HCT116 (cell line): ENCODE data around the gene GRM4. TPM values are rescaled to one million over a fixed set of nuclear protein-coding genes. Genes with fewer than 3 reads are reported as not detected.

Experiments used
- ATAC-seq: fragments of 200-7000 bp; cut with Tn5 transposase; 2 replicates; pipeline ENCODE4 v1.9.1; 2020; ENCODE audit warnings: mild to moderate bottlenecking, moderate library complexity
- BruUV-seq: library from RNA; stranded (reverse); fragments of 400-500 nt; replicated peaks from 2 replicates; lab custom pipeline; 2021; lab: Mats Ljungman, UMichigan
- CTCF ChIA-PET: fragments of 300-600 bp; sonication (Branson Sonifier 250); formaldehyde crosslinking; loops from one replicate; lab custom pipeline; 2021; ENCODE audit warnings: antibody characterized with exemption; lab: Charles Lee
- POLR2A ChIA-PET: fragments of 300-600, 350-600 bp; sonication (Branson Sonifier 250); formaldehyde crosslinking; loops from one replicate; lab custom pipeline; 2021; ENCODE audit warnings: antibody characterized with exemption; lab: Charles Lee
- RAD21 ChIA-PET, 2 experiments: fragments of 300-600 bp; sonication (Branson Sonifier 250); formaldehyde crosslinking; loops; one replicate each; lab custom pipeline; 2023; ENCODE audit warnings: low total read pairs in 2 of 2; ENCODE audit not compliant: uncharacterized antibody in 2 of 2, unreplicated experiment in 2 of 2, low non-redundant PET in 1 of 2; lab: Charles Lee
- DNase-seq: peaks from one replicate; pipeline ENCODE4 v3.0.0-alpha.2; 2010; ENCODE audit warnings: low read depth, low spot score
- H2AFZ ChIP-seq: fragments of 200-600 bp; shearing (Covaris generic), sonication (generic); 2 replicates; pipeline ENCODE4 v1.6.1; 2017; ENCODE audit warnings: low read depth, mixed run types, mixed read lengths, antibody characterized with exemption, low read length; ENCODE audit not compliant: poor library complexity, severe bottlenecking
- H3K27ac ChIP-seq: 2 replicates; pipeline ENCODE4 v1.5.1; 2012; ENCODE audit warnings: low read depth, low read length
- H3K27me3 ChIP-seq: fragments of 200-600 bp; sonication (generic); 2 replicates; pipeline ENCODE4 v1.6.1; 2016; ENCODE audit warnings: mixed run types, low read length, mixed read lengths; ENCODE audit not compliant: insufficient read depth
- H3K36me3 ChIP-seq, 2 experiments: fragments of 200-500 bp in 1 of 2; fragments of 200-600 bp in 1 of 2; sonication (Bioruptor generic) in 1 of 2; sonication (generic) in 1 of 2; 2 replicates each; pipeline versions ENCODE4 v1.5.1 to v1.6.1; 2014 to 2016; ENCODE audit warnings: low read length in 2 of 2, inconsistent platforms in 1 of 2, mixed read lengths in 1 of 2, mixed run types in 1 of 2; ENCODE audit not compliant: insufficient read depth in 2 of 2, control insufficient read depth in 1 of 2
- H3K4me1 ChIP-seq, 2 experiments: fragments of 200-600 bp in 1 of 2; sonication (generic) in 1 of 2; 2 replicates each; pipeline versions ENCODE4 v1.5.1 to v1.6.1; 2012 to 2017; ENCODE audit warnings: low read length in 2 of 2, inconsistent platforms in 1 of 2, mild to moderate bottlenecking in 1 of 2, mixed read lengths in 1 of 2, mixed run types in 1 of 2, moderate library complexity in 1 of 2; ENCODE audit not compliant: insufficient read depth in 2 of 2, control insufficient read depth in 1 of 2
- H3K4me2 ChIP-seq: fragments of 200-600 bp; sonication (generic); 2 replicates; pipeline ENCODE4 v1.6.1; 2017; ENCODE audit warnings: mixed run types, low read length, mixed read lengths
- H3K4me3 ChIP-seq, 2 experiments: fragments of 200-600 bp in 1 of 2; sonication (generic) in 1 of 2; replicated peaks in 1 of 2; 2 replicates each; pipeline ENCODE4 v1.5.1; 2011 to 2016; ENCODE audit warnings: low read length in 2 of 2, control low read depth in 1 of 2, low read depth in 1 of 2, mild to moderate bottlenecking in 1 of 2, mixed read lengths in 1 of 2, mixed run types in 1 of 2
- H3K79me2 ChIP-seq: fragments of 200-600 bp; sonication (generic); 2 replicates; pipeline ENCODE4 v1.6.1; 2017; ENCODE audit warnings: mild to moderate bottlenecking, mixed run types, low read length, moderate library complexity, mixed read lengths; ENCODE audit not compliant: insufficient read depth
- H3K9ac ChIP-seq: fragments of 200-600 bp; sonication (generic); 2 replicates; pipeline ENCODE4 v1.6.1; 2016; ENCODE audit warnings: low read length, mixed read lengths
- H3K9me2 ChIP-seq: fragments of 200-600 bp; sonication (generic), shearing (Covaris generic); 2 replicates; pipeline ENCODE4 v1.6.1; 2017; ENCODE audit warnings: mixed run types, mild to moderate bottlenecking, moderate library complexity; ENCODE audit not compliant: insufficient read depth
- H3K9me3 ChIP-seq, 2 experiments: fragments of 200-500 bp in 1 of 2; fragments of 200-600 bp in 1 of 2; sonication (Bioruptor generic) in 1 of 2; sonication (generic) in 1 of 2; 2 replicates each; pipeline ENCODE4 v1.6.1; 2014 to 2017; ENCODE audit warnings: low read length in 2 of 2, mixed read lengths in 2 of 2, inconsistent platforms in 1 of 2, low read depth in 1 of 2, mild to moderate bottlenecking in 1 of 2, mixed run types in 1 of 2, moderate library complexity in 1 of 2; ENCODE audit not compliant: control insufficient read depth in 1 of 2, insufficient read depth in 1 of 2
- H4K20me1 ChIP-seq: fragments of 200-600 bp; sonication (generic), shearing (Covaris generic); 2 replicates; pipeline ENCODE4 v1.6.1; 2017; ENCODE audit warnings: mixed run types, mild to moderate bottlenecking, moderate library complexity; ENCODE audit not compliant: insufficient read depth
- CBX3 ChIP-seq: IDR thresholded peaks from 2 replicates; pipeline ENCODE4 v1.6.1; 2012; ENCODE audit warnings: low read depth
- CEBPB ChIP-seq: IDR thresholded peaks from 2 replicates; pipeline ENCODE4 v1.6.1; 2012; ENCODE audit warnings: low read depth
- EGR1 ChIP-seq: IDR thresholded peaks from 2 replicates; pipeline ENCODE4 v1.6.1; 2012; ENCODE audit warnings: low read depth
- ELF1 ChIP-seq: IDR thresholded peaks from 2 replicates; pipeline ENCODE4 v1.6.1; 2012; ENCODE audit warnings: low read depth, borderline replicate concordance
- EZH2 ChIP-seq: fragments of 200-600 bp; sonication (generic); IDR thresholded peaks from 2 replicates; pipeline ENCODE4 v1.6.1; 2017; ENCODE audit warnings: antibody characterized with exemption, mixed run types
- FOSL1 ChIP-seq: IDR thresholded peaks from 2 replicates; pipeline ENCODE4 v1.6.1; 2012; ENCODE audit warnings: low read depth
- JUND ChIP-seq: IDR thresholded peaks from 2 replicates; pipeline ENCODE4 v1.6.1; 2012
- POLR2A ChIP-seq: IDR thresholded peaks from 2 replicates; pipeline ENCODE4 v1.7.0; 2011; ENCODE audit warnings: borderline replicate concordance; ENCODE audit not compliant: insufficient read depth, insufficient read length; ENCODE audit errors: extremely low read depth
- RAD21 ChIP-seq: IDR thresholded peaks from 2 replicates; pipeline ENCODE4 v1.6.1; 2012; ENCODE audit warnings: low read depth, mild to moderate bottlenecking
- REST ChIP-seq: IDR thresholded peaks from 2 replicates; pipeline ENCODE4 v1.6.1; 2012; ENCODE audit warnings: low read depth
- SIN3A ChIP-seq: IDR thresholded peaks from 2 replicates; pipeline ENCODE4 v1.6.1; 2012; ENCODE audit warnings: low read depth
- SP1 ChIP-seq: IDR thresholded peaks from 2 replicates; pipeline ENCODE4 v1.6.1; 2012; ENCODE audit warnings: low read depth
- SRF ChIP-seq: IDR thresholded peaks from 2 replicates; pipeline ENCODE4 v1.6.1; 2012; ENCODE audit warnings: low read depth
- TCF7L2 ChIP-seq: IDR thresholded peaks from 2 replicates; pipeline ENCODE4 v1.7.0; 2011; ENCODE audit warnings: borderline replicate concordance, inconsistent platforms; ENCODE audit not compliant: insufficient read depth, insufficient read length; ENCODE audit errors: extremely low read depth
- YY1 ChIP-seq: IDR thresholded peaks from 2 replicates; pipeline ENCODE4 v1.6.1; 2011; ENCODE audit warnings: low read length, low read depth, moderate library complexity, mild to moderate bottlenecking; ENCODE audit not compliant: insufficient replicate concordance; ENCODE audit errors: extremely low read depth
- ZFX ChIP-seq: fragments of 450-650 bp; IDR thresholded peaks from 2 replicates; pipeline ENCODE4 v1.6.1; 2017
- ZNF274 ChIP-seq: fragments of 200-500 bp; sonication (Bioruptor generic); IDR thresholded peaks from 2 replicates; pipeline ENCODE4 v1.6.1; 2014; ENCODE audit warnings: mild to moderate bottlenecking, low read depth, low read length, inconsistent platforms
- intact Hi-C: fragments of 100-400 bp; cut with micrococcal nuclease; formaldehyde crosslinking; loops from 2 replicates; pipeline ENCODE4 v1.10.0; 2022
- total RNA-seq: library from RNA; stranded (reverse); gene quantifications from one replicate; pipeline ENCODE4 v1.2.1, GENCODE V29; 2021; ENCODE audit not compliant: unreplicated experiment

The GRM4 gene
- total RNA-seq, 1 experiment from 2014 or later, result 2.6 TPM

- DNase-seq (no peak), ATAC-seq (no peak)
- no peaks in the 10 kb centered on the region for H4K20me1 ChIP-seq
- no TSS peak for BruUV-seq
- ChIA-PET POLR2A (no interaction called here), CTCF (no interaction called here), RAD21 (no interaction called here)
- no peaks in the 10 kb centered on the region for H3K9me2 ChIP-seq
- H3K79me2 ChIP-seq, result no peaks in the 10 kb centered on the region
- no peaks in the 10 kb centered on the region for H3K4me1 ChIP-seq
- no peak overlapping the region for H2AFZ ChIP-seq
- H3K27me3 ChIP-seq, result no peaks in the 10 kb centered on the region
- no peaks in the 10 kb centered on the region for H3K36me3 ChIP-seq
- no peak overlapping the region for H3K4me2 ChIP-seq
- no peak overlapping the region for H3K9ac ChIP-seq
- TF ChIP-seq EGR1 (no peak), ZNF274 (no peak), EZH2 (no peak), CEBPB (no peak), ZFX (no peak), CBX3 (no peak), RAD21 (no peak), POLR2A (no peak), FOSL1 (no peak)
- no peaks in the 10 kb centered on the region for H3K9me3 ChIP-seq
- intact Hi-C loops, result no loop called here
- H3K27ac ChIP-seq, result no peak overlapping the region
- no peak overlapping the region for H3K4me3 ChIP-seq
Observed at GRCh38 chr6:34174846-34175399, 29.0 kb upstream of the GRM4 start.

- no TSS peak for BruUV-seq
- no peaks in the 10 kb centered on the region for H3K4me1 ChIP-seq
- H3K79me2 ChIP-seq, result no peaks in the 10 kb centered on the region
- CTCF ChIA-PET, result interaction anchor here (1.1 kb wide), 1 partner anchor 10 kb away, joined by 4 read pairs; no protein-coding TSS in a partner anchor
- H4K20me1 ChIP-seq, result no peaks in the 10 kb centered on the region
- H3K36me3 ChIP-seq, result no peaks in the 10 kb centered on the region
- H3K27ac ChIP-seq, result no peak overlapping the region
- intact Hi-C loops, result no loop called here
- H3K9me2 ChIP-seq, result no peaks in the 10 kb centered on the region
- DNase-seq, result no peak
- POLR2A ChIA-PET, result no interaction called here
- RAD21 ChIA-PET, result no interaction called here
- H3K9ac ChIP-seq, result no peak overlapping the region
- H3K27me3 ChIP-seq, result no peaks in the 10 kb centered on the region
- no peak overlapping the region for H2AFZ ChIP-seq
- H3K9me3 ChIP-seq, result no peaks in the 10 kb centered on the region
- ATAC-seq, result no peak
- H3K4me2 ChIP-seq, result no peak overlapping the region
- no peak overlapping the region for H3K4me3 ChIP-seq
- TF ChIP-seq ELF1 (no peak), TCF7L2 (no peak), SRF (no peak), SP1 (no peak), ZFX (no peak), JUND (no peak), SIN3A (no peak), EGR1 (no peak), REST (no peak), YY1 (no peak), CEBPB (no peak)
Observed at GRCh38 chr6:34172961-34173775, 27.3 kb upstream of the GRM4 start.
